Hepatocyte (in vitro differentiated cells): ENCODE measurements around the gene CCL4.

Experiments
- EZH2phosphoT487 ChIP-seq: fragments of 200-600 bp; sonication (generic); IDR thresholded peaks from one replicate; pipeline ENCODE4 v1.6.1; 2018; ENCODE audit warnings: antibody characterized with exemption, mild to moderate bottlenecking, low read depth, moderate library complexity; ENCODE audit not compliant: unreplicated experiment, severe bottlenecking
- TF ChIP-seq, protein P1 (sequence below): fragments of 200-600 bp; sonication (generic); IDR thresholded peaks from 2 replicates; pipeline ENCODE4 v1.5.1; 2016; ENCODE audit warnings: antibody characterized with exemption, mild to moderate bottlenecking; ENCODE audit not compliant: poor library complexity

DNA sequence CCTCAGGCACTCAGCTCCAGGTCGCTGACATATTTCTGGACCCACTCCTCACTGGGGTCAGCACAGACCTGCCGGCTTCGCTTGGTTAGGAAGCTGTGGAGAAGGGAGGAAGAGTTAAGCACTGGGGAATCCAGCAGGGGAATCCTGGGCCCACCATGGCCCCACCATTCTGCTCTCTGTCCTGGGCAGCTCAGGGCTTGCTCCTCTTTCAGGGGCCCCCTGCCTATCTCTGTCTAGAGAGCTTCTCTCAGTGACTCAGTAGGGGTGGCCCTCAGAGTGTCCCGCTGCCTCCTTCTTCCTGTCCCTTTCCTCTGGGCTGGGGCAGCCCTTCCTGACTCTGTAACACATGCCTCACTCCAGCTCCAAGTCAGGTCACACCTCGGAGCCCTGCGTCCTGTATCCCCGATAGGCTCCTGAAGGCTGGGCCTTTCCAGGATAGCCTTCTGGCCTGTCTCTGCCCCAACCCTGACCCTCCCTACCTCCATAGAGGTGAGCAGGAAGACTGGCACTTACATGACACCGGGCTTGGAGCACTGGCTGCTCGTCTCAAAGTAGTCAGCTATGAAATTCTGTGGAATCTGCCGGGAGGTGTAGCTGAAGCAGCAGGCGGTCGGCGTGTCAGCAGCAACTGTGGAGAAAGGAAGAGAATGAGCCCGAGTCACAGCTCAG lies 14.8 kb upstream of the CCL4 start:
- TF ChIP-seq, protein P1, sequence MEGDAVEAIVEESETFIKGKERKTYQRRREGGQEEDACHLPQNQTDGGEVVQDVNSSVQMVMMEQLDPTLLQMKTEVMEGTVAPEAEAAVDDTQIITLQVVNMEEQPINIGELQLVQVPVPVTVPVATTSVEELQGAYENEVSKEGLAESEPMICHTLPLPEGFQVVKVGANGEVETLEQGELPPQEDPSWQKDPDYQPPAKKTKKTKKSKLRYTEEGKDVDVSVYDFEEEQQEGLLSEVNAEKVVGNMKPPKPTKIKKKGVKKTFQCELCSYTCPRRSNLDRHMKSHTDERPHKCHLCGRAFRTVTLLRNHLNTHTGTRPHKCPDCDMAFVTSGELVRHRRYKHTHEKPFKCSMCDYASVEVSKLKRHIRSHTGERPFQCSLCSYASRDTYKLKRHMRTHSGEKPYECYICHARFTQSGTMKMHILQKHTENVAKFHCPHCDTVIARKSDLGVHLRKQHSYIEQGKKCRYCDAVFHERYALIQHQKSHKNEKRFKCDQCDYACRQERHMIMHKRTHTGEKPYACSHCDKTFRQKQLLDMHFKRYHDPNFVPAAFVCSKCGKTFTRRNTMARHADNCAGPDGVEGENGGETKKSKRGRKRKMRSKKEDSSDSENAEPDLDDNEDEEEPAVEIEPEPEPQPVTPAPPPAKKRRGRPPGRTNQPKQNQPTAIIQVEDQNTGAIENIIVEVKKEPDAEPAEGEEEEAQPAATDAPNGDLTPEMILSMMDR = no peak
- TF ChIP-seq EZH2phosphoT487 = no peak
